Parathyroid adenoma (tissue), 2 donors: ENCODE data around the gene NR2C2.

Experiments
- H2AFZ ChIP-seq: fragments of 300-600 bp; sonication (generic); one replicate; pipeline ENCODE4 v1.7.0; 2017; ENCODE audit warnings: antibody characterized with exemption, mild to moderate bottlenecking
- H3K27ac ChIP-seq: fragments of 300-600 bp; sonication (generic); one replicate; pipeline ENCODE4 v1.7.0; 2017
- H3K27me3 ChIP-seq: fragments of 300-600 bp; sonication (generic); one replicate; pipeline ENCODE4 v1.7.0; 2017; ENCODE audit warnings: low read length; ENCODE audit not compliant: control insufficient read depth, insufficient read depth
- H3K36me3 ChIP-seq: fragments of 300-600 bp; sonication (generic); one replicate; pipeline ENCODE4 v1.7.0; 2017; ENCODE audit warnings: low read length; ENCODE audit not compliant: control insufficient read depth, insufficient read depth
- H3K4me1 ChIP-seq: fragments of 300-600 bp; sonication (generic); one replicate; pipeline ENCODE4 v1.7.0; 2017; ENCODE audit warnings: control low read depth
- H3K4me2 ChIP-seq: fragments of 300-600 bp; sonication (generic); one replicate; pipeline ENCODE4 v1.7.0; 2017; ENCODE audit warnings: low read length
- H3K4me3 ChIP-seq: fragments of 300-600 bp; sonication (generic); one replicate; pipeline ENCODE4 v1.7.0; 2017; ENCODE audit warnings: low read depth, low read length
- H3K79me2 ChIP-seq: fragments of 300-600 bp; sonication (generic); one replicate; pipeline ENCODE4 v1.7.0; 2017; ENCODE audit warnings: control low read depth
- H3K9ac ChIP-seq: fragments of 300-600 bp; sonication (generic); one replicate; pipeline ENCODE4 v1.7.0; 2017; ENCODE audit warnings: mild to moderate bottlenecking
- H3K9me3 ChIP-seq: fragments of 300-600 bp; sonication (generic); one replicate; pipeline ENCODE4 v1.7.0; 2017; ENCODE audit warnings: low read length; ENCODE audit not compliant: control insufficient read depth
- CTCF ChIP-seq: fragments of 300-600 bp; sonication (generic); IDR thresholded peaks from one replicate; pipeline ENCODE4 v1.7.0; 2017; ENCODE audit warnings: antibody characterized with exemption, mild to moderate bottlenecking
- donor health status: primary hyperparathyroidism.

The NR2C2 gene

GRCh38 chr3:15066467-15066866 is 119.1 kb downstream of the NR2C2 start:
- Histone ChIP-seq H3K9ac (no peak overlapping the region), H3K4me3 (no peak overlapping the region), H3K79me2 (peaks cover 22% of the 10 kb centered on the region), H3K4me2 (no peak overlapping the region), H2AFZ (no peak overlapping the region), H3K27ac (no peak overlapping the region), H3K4me1 (peaks cover 9% of the 10 kb centered on the region), H3K36me3 (no peaks in the 10 kb centered on the region), H3K27me3 (no peaks in the 10 kb centered on the region), H3K9me3 (no peaks in the 10 kb centered on the region)
- TF ChIP-seq CTCF, result no peak

GRCh38 chr3:15069441-15069840 is 122.1 kb downstream of the NR2C2 start:
- H3K36me3 ChIP-seq, result no peaks in the 10 kb centered on the region
- H3K4me1 ChIP-seq, result no peaks in the 10 kb centered on the region
- peaks cover 6% of the 10 kb centered on the region for H3K79me2 ChIP-seq
- no peak overlapping the region for H3K4me2 ChIP-seq
- no peak overlapping the region for H2AFZ ChIP-seq
- H3K27ac ChIP-seq, result no peak overlapping the region
- no peaks in the 10 kb centered on the region for H3K27me3 ChIP-seq
- H3K9me3 ChIP-seq, result no peaks in the 10 kb centered on the region
- no peak overlapping the region for H3K9ac ChIP-seq
- no peak for TF ChIP-seq CTCF
- no peak overlapping the region for H3K4me3 ChIP-seq

GRCh38 chr3:15071699-15072098 is 124.3 kb downstream of the NR2C2 start:
- Histone ChIP-seq H3K9ac (no peak overlapping the region), H3K9me3 (no peaks in the 10 kb centered on the region), H3K27ac (no peak overlapping the region), H3K4me3 (no peak overlapping the region), H2AFZ (no peak overlapping the region), H3K27me3 (no peaks in the 10 kb centered on the region), H3K79me2 (no peaks in the 10 kb centered on the region), H3K36me3 (no peaks in the 10 kb centered on the region), H3K4me2 (no peak overlapping the region), H3K4me1 (no peaks in the 10 kb centered on the region)
- no peak for TF ChIP-seq CTCF

- Histone ChIP-seq H3K4me2 (no peak overlapping the region), H3K4me3 (no peak overlapping the region), H3K79me2 (no peaks in the 10 kb centered on the region), H3K4me1 (no peaks in the 10 kb centered on the region), H3K27ac (no peak overlapping the region), H2AFZ (no peak overlapping the region), H3K27me3 (no peaks in the 10 kb centered on the region), H3K36me3 (no peaks in the 10 kb centered on the region), H3K9ac (no peak overlapping the region), H3K9me3 (no peaks in the 10 kb centered on the region)
- TF ChIP-seq CTCF, result no peak
Measured at GRCh38 chr3:15074500-15074899, 127.1 kb downstream of the NR2C2 start.

GRCh38 chr3:15079091-15079490 is 131.7 kb downstream of the NR2C2 start:
- Histone ChIP-seq H3K79me2 (no peaks in the 10 kb centered on the region), H3K9me3 (no peaks in the 10 kb centered on the region), H3K4me3 (no peak overlapping the region), H2AFZ (no peak overlapping the region), H3K36me3 (no peaks in the 10 kb centered on the region), H3K4me1 (no peaks in the 10 kb centered on the region), H3K4me2 (no peak overlapping the region), H3K27ac (no peak overlapping the region), H3K9ac (no peak overlapping the region), H3K27me3 (no peaks in the 10 kb centered on the region)
- TF ChIP-seq CTCF, result no peak
